ENCODE results near the gene GLI1.
"Not testable (repeated sequence)": the region's sequence is repeated elsewhere in the genome, so short reads cannot be mapped to it uniquely, and the experiment has no call there.

Gene GLI1

DNA sequence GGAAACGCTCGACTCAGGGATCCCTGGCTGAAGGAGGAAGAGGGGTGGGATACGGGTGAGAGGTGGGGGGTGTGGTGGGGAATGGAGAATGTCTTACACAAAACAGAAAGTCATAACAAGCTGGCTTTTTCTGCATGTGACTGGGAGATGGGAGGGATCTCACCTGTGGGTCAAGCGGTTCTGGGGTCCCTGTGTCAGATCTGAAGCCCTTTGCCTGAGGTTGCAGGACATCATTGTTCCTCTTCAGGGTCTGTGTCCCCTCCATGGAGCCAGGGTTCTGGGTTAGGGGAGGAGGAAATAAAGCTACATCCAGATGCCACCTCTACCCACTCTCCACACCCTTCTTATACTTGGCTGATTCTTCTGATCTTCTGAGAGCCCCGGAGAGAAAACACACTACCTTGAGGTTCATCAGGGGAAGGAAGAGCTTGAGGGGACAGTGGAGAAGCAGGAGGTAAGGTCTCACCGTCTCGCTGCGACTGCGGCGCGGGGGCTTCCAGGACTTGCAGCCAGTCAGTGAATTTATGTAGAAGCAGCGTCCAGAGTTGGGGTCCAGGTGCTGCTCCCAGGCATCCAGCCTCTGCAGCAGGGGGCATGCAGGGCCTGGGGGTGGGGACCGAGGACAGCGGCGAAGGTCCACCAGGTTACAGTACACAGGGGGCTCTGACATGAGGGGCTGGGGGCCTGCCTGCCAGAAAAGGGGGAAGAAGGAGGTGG, 17.6 kb downstream of the GLI1 start:
- FAIRE-seq, result no peak

GRCh38 chr12:57477710-57478681, 18.4 kb downstream of the GLI1 start:
- FAIRE-seq, result no peak

GRCh38 chr12:57479043-57479375, 19.4 kb downstream of the GLI1 start:
- no peak for FAIRE-seq

- FAIRE-seq, result no peak
Measured at GRCh38 chr12:57479376-57480115, 20.0 kb downstream of the GLI1 start, which contains the start of gene ARHGAP9. ARHGAP9 (minus strand) TSS chr12:57479866; CDS start chr12:57479406, 460 bp downstream.

- no peak for FAIRE-seq
Measured at GRCh38 chr12:57481671-57482070, 22.1 kb downstream of the GLI1 start.

- no peak for FAIRE-seq
Measured at GRCh38 chr12:57483466-57483865, 23.9 kb downstream of the GLI1 start.

DNA sequence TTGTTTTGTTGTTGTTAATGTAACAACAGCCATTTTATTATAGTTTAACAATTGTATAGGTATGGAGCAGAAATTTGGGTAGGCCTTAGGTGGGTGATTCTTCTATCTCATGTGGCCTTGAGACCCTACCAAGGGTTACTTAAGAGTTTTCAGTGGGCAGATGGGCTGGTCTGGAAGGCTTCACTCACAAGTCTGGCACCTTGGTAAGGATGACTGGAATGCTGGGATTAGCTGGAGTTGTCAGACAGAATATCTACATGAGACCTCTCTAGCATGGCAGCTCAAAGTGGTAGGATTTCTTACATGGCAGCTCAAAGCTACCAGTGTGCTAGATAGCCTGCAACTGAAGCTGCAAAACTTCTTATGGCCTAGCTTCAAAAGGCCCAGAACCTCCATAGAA, 26.1 kb downstream of the GLI1 start:
- no peak for FAIRE-seq

GRCh38 chr12:57487055-57487596, 27.5 kb downstream of the GLI1 start:
- no peak for FAIRE-seq

GRCh38 chr12:57487597-57488401, 28.2 kb downstream of the GLI1 start, which contains the start of gene MARS1:
MARS1 (plus strand) TSS chr12:57488068; CDS start chr12:57488091, 23 bp downstream.
- FAIRE-seq, result peak; percentile 81

GRCh38 chr12:57488402-57489156, 29.0 kb downstream of the GLI1 start:
- FAIRE-seq, result no peak

DNA sequence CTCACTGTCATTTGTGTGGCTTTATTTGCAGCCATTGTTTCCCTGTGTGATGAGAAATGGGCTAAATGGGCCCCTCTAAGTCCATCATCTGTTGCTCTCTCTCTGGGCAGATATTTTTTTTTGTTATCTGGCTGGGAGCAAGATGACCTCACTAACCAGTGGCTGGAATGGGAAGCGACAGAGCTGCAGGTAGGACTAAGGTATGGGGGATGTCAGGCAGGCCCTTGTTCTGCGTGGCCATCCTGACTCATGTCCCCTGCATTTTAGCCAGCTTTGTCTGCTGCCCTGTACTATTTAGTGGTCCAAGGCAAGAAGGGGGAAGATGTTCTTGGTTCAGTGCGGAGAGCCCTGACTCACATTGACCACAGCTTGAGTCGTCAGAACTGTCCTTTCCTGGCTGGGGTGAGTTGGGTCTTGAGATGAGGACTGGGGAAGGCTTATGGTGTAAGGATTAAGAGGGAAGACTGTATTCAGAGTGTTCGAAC, 29.6 kb downstream of the GLI1 start:
- FAIRE-seq, result no peak

DNA sequence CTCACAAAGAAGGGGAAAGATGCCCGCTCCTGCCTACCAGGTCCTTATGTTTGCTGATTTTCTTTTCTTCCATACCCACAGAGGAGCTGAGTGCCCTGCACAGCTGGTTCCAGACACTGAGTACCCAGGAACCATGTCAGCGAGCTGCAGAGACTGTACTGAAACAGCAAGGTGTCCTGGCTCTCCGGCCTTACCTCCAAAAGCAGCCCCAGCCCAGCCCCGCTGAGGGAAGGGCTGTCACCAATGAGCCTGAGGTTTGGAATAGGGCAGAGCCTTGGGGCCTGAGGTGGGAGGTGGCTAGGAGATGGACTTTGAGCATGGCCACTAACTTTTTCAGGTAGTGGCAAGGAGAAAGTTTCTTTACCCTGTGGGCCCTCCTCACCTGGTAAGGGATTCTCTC, 30.5 kb downstream of the GLI1 start:
- no peak for FAIRE-seq

DNA sequence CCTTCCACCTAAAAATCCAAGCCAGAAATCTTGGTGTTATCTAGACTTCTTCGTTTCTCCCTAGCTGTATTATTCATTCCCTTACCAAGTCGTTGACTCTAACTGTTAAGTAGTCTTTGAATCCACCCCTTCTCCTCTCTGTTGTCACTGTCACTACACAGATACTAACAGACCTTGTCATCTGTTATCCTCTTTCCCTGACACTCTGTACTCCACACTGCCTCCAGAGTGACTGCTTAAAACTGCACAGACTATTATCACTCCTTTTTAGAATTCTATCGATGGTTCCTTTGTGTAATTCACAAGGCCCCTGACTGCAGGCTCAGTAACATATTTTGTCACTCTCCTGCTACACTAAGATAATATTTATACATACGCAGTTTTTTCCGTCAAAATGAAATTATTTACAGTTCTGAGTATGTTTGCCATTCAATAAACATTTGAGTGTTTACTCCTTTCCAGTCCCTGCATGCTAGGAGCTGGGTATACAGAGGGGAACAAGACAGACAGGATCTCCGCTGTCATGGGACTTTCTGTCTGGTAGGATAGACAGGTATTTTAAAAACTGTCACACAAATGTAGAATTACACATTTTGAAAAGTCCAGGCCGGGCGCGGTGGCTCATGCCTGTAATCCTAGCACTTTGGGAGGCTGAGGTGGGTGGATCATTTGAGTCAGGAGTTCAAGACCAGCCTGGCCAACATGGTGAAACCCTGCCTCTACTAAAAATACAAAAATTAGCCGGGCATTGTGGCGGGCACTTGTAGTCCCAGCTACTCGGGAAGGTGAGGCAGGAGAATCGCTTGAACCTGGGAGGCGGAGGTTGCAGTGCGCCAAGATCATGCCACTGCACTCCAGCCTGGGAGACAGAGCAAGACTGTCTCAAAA, 32.1 kb downstream of the GLI1 start:
- no peak for FAIRE-seq

DNA sequence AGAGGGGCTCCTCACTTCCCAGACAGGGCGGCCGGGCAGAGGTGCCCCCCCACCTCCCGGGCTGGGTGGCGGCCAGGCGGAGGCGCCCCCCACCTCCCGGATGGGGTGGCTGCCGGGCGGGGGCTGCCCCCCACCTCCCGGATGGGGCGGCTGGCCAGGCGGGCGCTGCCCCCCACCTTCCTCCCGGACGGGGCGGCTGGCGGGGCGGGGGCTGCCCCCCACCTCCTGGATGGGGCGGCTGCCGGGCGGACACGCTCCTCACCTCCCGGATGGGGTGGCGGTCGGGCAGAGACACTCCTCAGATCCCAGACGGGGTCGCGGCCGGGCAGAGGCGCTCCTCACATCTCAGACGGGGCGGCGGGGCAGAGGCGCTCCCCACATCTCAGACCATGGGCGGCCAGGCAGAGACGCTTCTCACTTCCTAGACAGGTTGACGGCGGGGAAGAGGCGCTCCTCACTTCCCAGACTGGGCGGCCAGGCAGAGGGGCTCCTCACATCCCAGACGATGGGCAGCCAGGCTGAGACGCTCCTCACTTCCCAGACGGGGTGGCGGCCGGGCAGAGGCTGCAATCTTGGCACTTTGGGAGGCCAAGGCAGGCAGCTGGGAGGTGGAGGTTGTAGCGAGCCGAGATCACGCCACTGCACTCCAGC, 35.6 kb downstream of the GLI1 start:
- FAIRE-seq, result not testable (repeated sequence)

DNA sequence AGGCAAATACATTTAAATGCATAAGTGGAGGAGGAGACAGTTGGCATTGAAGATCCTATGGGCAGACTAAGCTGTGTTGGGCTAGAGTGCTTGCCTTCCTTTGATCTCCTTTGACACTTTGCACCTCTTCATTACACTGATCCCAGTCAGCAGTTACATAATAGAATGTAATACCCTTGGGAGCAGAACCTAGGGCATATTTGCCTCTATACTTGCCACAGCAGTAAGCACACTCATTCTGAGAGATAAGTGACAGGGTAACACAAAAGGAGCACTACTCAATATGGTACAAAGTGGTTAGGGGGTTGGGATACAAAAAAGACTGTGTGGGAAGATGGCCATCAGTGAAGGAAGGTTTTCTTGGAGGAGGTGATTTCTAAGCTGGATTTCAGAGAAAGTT, 37.2 kb downstream of the GLI1 start:
- FAIRE-seq, result no peak

DNA sequence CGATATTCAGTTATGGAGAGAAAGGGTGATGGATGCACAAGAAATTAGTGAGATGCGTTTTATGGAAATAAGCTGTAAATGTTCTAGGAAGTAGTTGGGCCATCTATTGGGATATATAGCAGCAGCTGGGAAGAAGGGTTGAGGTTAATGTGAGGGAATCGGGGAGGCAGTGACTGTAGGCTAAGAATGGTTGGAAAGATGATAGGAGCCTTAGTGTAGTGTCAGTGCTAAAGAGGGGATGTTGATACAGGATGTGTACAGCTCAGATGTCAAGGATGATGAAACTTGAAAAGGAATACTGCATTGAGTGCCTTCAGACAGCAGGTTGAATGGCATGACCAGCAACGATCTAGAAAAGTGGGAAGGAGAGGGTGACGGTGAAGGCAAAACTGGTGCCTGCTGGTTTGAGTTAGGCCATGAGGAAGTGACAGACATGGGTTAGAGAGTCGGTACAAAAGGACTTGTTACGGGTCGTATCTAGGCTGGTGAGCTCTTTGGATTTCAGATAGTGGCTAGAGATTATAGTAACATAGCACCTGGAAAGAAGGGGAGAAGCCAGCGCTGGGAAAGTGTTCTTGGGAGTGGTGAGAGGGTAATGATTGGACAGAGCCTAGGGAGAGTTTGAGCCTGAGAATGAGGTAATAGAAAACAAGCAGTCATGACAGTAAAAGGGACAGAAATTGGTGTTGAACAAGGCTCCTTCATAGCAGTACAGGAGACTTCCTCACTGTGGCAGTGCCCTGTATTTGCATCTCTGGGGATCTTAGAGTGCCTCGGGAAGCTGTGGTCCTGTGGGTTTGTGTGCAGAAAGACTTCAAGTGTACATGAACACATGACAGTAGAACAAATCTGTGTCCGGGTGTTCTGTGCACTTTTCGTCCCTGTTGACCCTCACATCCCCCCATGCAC, 37.9 kb downstream of the GLI1 start:
- no peak for FAIRE-seq

GRCh38 chr12:57498132-57498502, 38.5 kb downstream of the GLI1 start:
- FAIRE-seq, result no peak

- FAIRE-seq, result no peak
Measured at GRCh38 chr12:57498571-57498970, 39.0 kb downstream of the GLI1 start.

Measured in islet of Langerhans (tissue), 1 donor.